Skin epidermis (tissue), 12 donors: ENCODE measurements around the gene EPB41L1.

Experiments
- H3K27ac ChIP-seq, 21 experiments: fragments of 200-600 bp; sonication (generic) in 11 of 21; one replicate each; pipeline ENCODE4 v1.5.0; 2020; ENCODE audit warnings: mild to moderate bottlenecking in 3 of 21, inconsistent platforms in 2 of 21, moderate library complexity in 2 of 21
- H3K4me3 ChIP-seq, 7 experiments: fragments of 200-600 bp; sonication (generic) in 2 of 7; one replicate each; pipeline ENCODE4 v1.5.0; 2020; ENCODE audit warnings: inconsistent platforms in 2 of 7, mild to moderate bottlenecking in 2 of 7, moderate library complexity in 1 of 7

Gene EPB41L1

GRCh38 chr20:36150489-36150846, 4.1 kb upstream of the EPB41L1 start:
- Histone ChIP-seq H3K27ac (no peak overlapping the region), H3K4me3 (no peak overlapping the region)

DNA sequence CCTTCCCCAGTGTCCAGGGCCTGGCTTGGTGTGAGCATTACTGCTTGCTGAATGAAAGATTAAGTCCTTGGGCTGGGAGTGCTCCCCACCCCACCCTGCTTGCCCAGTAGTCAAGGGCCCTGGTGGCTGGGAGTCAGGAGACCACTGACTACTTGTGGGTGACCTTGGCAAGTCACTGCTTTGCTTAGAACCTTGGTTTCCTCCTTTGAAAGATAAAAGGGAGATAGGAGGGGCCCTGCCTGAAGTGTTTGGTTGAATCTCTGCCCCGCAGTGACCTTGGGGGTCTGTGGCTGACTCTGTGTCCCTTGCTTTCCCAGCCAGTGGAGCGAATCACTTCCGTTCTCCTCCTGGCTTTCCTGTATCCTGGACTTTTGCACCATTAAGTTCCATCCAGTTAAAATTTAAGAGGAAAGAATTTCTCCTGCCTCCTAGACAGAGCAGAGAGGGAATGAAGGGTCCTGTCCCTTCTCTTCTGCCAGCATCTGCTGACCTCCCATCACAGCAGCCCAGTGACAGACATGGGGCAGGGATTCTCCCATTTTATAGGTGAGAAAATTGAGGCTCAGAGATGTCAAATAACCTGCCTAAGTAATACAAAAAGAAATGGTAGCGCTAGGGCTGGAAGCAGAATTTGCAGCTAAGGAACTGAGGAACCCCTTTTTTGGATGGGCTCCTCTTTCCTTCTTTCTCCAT, 3.5 kb upstream of the EPB41L1 start:
- no peak overlapping the region for H3K4me3 ChIP-seq
- H3K27ac ChIP-seq, result no peak overlapping the region

GRCh38 chr20:36152261-36152660, 2.3 kb upstream of the EPB41L1 start:
- peak overlapping the region in 1 of 21 experiments; percentile 21 for H3K27ac ChIP-seq

GRCh38 chr20:36153204-36153603, 1.3 kb upstream of the EPB41L1 start:
- no peak overlapping the region for H3K4me3 ChIP-seq
- peak overlapping the region in 2 of 21 experiments; percentile 11 to 73 for H3K27ac ChIP-seq

More at GRCh38 chr20:36152261-36152660, 2.3 kb upstream of the EPB41L1 start:
- no peak overlapping the region for H3K4me3 ChIP-seq

DNA sequence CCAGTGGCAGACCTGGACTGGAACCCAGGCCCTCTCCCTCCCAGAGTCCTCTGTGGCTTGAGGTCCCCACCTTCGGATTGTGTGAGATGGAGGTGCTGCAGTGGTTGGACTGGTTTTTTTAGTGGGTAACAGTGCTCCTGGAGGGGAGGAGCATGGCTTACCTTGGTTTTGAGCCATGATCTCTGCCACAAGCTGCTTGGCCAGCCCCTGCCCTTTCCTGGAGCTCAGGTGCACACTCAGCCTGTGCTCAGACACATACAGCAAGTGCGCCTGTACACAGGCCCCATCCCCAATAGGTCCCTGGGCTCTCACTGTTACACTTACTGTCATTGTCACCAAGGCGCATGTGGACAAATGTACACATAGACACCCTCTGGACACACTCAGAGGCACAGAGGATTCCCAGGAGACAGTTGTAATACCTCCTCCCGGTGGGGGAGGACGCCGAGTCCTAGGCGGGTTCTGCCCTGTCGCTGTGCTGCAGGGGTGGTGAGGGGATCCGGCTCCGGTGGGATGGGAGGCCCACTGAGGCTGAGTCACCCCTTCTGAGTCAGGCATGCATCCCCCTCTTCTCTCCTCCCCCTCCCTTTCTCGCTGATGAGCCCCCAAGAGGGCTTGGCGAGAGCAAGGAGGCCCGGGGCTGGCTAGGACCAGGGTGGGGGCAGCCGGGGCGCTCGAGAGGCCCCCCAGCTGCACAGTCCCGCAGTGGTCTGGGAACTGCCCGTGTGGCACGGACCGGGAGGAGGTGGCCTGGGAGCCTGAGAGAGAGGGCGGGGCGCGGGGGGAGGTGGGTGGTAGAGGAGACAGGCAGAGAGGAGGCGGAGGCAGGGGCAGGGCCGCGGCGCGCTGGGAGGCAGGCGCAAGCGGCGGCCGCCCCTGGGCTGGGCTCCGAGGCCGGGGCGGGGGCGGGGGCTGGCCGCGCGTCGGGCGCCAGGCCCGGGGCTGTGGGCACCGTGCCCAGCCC, 522 bp upstream of the EPB41L1 start:
- H3K4me3 ChIP-seq, result peak overlapping the region; percentile 20 to 66 (median 47)
- peak overlapping the region in 17 of 21 experiments; percentile 11 to 80 (median 67) for H3K27ac ChIP-seq

- H3K4me3 ChIP-seq, result peak overlapping the region in 2 of 7 experiments; percentile 46 to 53
- H3K27ac ChIP-seq, result no peak overlapping the region
These were observed 1.1 kb downstream of the EPB41L1 start for GRCh38 chr20:36155629-36155971.

DNA sequence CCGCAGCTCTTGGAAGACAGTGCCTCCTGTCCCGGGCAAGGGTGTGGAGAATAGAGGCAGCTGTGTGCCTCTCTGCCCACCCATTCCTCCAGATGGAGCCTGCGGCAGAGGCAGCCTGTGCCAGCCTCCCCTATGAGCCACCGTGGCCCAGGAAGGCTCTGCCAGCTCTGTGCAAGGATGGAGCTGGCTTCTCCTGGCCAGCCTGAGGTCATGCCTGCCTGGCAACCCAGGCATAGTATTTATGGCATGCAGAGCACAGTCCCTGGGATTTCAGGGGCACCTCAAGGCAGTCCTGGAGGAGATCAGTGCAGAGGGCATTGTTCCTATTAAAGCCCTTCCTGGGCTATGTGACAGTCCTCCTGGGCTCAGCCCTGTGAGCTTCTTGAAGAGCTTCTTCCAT, 1.5 kb downstream of the EPB41L1 start:
- Histone ChIP-seq H3K4me3 (no peak overlapping the region), H3K27ac (no peak overlapping the region)

DNA sequence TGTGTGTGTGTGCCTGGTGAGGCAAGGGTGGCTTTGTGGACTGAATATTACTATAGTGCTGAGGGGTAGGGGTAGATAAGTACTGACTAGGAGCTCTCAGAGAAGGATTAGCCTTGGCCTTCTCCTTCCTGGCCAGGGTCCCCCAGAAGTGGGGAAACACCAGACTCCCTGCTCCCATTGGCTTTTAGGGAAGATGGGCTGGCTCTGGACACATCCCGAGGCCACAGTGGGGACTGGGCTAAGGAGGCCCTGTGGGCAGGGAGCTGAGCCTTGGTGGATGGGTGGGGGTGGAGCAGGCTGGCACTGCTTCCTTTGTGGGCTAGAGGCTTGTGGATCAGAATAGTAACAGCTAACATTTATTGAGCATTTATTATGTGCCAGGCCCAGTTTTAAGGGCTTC, 3.1 kb downstream of the EPB41L1 start:
- H3K27ac ChIP-seq, result no peak overlapping the region
- no peak overlapping the region for H3K4me3 ChIP-seq

GRCh38 chr20:36158160-36158741, 3.7 kb downstream of the EPB41L1 start:
- no peak overlapping the region for H3K27ac ChIP-seq
- H3K4me3 ChIP-seq, result no peak overlapping the region

- no peak overlapping the region for H3K4me3 ChIP-seq
- no peak overlapping the region for H3K27ac ChIP-seq
These were observed 5.3 kb downstream of the EPB41L1 start for GRCh38 chr20:36159833-36160232.

DNA sequence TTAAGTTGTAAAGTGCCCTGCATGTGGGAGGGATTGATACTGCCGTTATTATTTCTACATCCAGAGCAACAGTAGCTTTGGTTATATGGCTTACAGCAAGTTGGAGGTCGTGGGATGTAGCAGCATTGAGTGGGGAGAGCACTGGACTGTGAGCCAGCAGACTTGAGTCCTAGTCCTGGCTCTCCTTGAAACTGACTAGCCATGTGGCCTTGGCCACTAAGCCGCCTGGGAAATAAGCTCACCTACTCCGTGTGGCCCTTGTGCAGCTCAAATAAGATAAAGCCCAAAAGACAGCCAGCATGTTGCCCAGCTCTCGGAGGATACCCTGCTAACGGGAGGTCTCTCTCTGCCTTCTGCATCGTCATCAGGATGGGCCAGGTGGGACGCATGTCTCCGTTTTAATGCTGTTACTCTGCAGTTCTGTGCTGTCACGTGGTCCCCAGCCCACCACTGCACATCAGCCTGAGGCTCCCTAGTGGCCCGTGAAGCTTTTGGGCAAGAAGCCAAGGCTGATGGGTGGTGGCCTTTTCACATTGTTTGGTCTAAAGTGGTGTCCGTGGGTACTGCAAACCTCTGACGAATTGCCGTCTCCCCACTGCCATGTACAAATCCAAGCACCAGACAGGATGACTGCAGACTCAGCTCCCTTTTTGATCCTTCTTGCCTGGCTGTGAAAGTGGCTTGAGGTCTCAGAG, 7.9 kb downstream of the EPB41L1 start:
- H3K27ac ChIP-seq, result no peak overlapping the region
- no peak overlapping the region for H3K4me3 ChIP-seq

DNA sequence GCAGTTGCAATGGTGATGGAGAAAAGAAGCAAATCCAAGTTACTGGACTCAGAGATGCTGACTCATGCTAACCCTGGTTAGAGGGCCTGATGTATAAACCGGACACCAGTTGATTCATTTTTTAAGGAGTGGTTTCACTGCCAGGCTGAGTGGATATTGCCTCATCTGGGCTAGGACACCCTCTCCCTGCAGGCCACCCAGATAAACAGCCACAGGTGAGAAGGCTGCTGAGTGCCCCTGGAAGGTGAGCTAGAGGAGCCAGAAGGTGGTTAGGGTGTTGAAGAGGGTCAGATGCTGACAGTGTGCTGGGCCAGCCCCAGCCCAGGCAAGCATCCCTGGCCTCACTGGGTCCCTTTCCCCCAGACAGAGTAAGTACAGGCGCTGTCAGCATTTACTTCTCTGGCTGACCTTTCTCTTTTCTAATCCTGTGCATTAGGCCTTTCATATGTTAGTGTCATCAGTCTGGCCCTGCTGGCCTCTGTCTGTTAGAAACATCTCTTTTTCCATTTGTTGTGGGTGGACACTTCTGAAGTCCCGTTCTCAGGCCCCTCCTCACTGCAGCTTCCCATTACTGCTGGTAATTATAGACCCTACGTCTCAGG, 13.5 kb downstream of the EPB41L1 start:
- Histone ChIP-seq H3K4me3 (no peak overlapping the region), H3K27ac (no peak overlapping the region)

DNA sequence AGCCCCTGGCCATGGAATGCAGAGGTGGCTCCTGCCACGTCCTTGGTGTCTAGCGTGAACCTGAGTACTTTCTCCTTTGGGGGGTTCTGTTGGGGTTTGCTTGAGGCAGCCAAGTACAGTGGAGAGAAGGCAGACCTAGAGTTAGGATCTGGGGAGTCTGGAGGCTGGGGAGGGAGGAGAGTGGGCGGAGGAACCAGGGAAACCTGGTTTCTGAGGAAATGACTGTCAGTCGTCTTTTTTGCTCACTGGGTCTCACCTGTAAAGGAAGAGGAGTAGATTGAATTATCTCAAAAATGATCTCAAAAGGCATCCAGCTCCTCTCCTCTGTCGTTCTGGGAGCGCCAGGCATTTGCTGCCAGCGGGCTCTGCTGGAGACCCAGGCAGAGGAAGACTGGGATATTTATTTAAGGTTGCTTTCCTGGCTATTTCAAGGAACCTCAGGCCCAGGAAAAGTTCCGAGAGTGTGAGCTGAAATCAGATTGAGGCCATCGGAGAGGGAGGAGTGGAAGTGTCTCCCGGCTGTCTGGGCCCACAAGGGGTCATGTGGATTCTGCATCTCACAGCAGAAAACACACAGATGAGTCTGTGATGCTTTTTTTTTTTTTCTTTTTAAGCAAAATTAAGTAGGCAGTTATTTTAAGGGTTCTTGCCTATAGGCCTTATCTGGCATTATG, 16.1 kb downstream of the EPB41L1 start:
- Histone ChIP-seq H3K27ac (no peak overlapping the region), H3K4me3 (no peak overlapping the region)

DNA sequence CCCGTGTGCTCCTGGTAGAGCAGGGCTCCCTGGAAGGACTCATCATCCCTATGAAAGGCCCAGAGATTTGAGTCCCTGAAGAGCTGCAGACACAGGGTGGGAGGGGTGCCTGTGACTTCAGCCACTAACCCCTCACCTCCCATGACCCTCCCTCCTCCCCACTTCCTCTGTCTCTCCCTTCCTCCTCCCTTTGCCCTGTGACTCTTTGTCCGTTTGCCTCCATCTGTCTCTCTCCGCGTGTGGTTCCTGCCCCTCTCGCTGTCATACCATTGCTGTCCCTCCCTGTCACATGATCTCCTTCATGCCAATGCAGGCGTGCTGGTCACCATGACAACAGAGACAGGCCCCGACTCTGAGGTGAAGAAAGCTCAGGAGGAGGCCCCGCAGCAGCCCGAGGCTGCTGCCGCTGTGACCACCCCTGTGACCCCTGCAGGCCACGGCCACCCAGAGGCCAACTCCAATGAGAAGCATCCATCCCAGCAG, 19.0 kb downstream of the EPB41L1 start:
- no peak overlapping the region for H3K27ac ChIP-seq
- H3K4me3 ChIP-seq, result no peak overlapping the region

DNA sequence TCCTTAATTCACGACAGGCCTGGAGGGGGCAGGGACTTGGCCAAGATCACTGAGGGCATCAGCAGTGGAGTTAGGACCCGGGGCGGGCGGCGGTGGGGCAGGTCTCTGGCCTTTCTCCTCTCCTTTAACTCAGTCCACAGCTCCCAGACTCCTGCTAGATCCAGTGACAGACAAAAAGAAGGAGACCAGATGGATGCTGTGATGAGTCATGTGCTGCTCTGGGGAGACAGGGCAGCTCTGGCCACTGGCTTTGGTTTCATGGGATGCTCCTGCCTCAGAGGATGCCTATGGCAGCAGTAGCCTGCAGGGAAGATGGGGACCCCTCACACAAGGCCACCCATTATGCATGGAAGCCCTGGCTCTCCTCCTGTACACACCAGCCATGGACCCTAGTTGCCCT, 20.5 kb downstream of the EPB41L1 start:
- Histone ChIP-seq H3K27ac (no peak overlapping the region), H3K4me3 (no peak overlapping the region)

DNA sequence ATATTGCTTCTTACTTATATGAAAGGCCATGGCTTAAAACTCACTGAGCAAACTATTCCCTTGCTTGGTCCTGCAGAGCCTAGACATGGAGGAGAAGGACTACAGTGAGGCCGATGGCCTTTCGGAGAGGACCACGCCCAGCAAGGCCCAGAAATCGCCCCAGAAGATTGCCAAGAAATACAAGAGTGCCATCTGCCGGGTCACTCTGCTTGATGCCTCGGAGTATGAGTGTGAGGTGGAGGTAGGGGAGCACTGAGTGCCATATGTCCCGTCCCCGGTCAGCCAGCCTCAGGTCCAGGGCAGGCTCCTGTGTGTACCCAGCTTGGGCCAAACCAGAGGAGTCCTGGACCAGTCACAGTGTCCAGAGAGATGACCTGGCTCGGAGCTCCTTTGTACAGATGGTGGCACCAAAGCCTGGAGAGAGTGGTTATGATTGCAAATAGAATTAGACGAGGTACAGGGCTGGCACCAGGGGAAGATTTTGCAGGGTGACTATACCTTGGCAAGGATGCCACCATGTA, 21.0 kb downstream of the EPB41L1 start:
- Histone ChIP-seq H3K27ac (no peak overlapping the region), H3K4me3 (no peak overlapping the region)

GRCh38 chr20:36177716-36178115, 23.2 kb downstream of the EPB41L1 start:
- no peak overlapping the region for H3K27ac ChIP-seq
- no peak overlapping the region for H3K4me3 ChIP-seq

DNA sequence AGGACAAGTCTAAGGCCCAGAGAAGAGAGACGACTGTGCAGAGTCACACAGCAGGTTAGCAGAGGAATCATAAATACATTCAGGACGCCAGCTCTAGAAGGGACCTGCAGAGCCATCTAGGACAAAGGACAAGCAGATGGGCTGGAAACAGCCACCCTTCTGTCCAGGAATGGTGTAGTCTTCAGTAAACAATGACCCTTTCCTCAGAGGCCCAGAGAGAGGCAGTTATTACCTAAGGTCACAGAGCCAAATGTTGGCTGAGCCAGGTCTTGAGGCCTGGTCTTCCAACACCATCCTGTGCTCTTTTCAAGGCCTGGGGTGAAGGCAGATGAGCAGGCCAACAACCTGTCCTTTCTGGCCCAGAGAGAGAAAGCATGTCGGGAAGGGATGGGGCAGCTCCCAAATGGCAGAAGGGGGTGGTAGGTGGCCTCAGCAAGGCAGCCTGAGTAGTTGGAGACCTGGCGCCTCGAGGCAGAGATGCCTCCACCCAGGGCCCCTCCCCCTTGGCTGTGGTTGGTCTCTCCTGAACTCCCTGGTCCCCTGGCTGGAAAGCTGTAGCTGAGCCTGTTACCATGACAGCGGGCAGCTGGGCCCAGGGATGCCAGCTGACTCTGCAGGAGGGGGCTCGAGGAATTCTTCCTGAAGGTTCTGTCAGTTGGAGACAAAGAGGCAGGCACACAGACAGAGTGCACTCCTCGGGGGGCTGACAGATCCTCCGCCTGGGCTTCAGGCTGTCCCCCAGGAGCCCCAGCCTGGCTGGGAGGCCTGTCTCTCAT, 24.8 kb downstream of the EPB41L1 start:
- H3K27ac ChIP-seq, result no peak overlapping the region

More for the DNA sequence above, 24.8 kb downstream of the EPB41L1 start:
- H3K4me3 ChIP-seq, result no peak overlapping the region
